Measurements from ENCODE around the gene BBS9. TPM values are rescaled to one million over a fixed set of nuclear protein-coding genes. Genes with fewer than 3 reads are reported as not detected.

Gene BBS9
- polyA plus RNA-seq, 1 donor, result 16.3 TPM

GRCh38 chr7:33649476-33650441, 520.4 kb downstream of the BBS9 start:
- no peak for DNase-seq

- DNase-seq, result no peak
Measured at GRCh38 chr7:33650828-33651227, 521.5 kb downstream of the BBS9 start.

GRCh38 chr7:33651998-33652515, 522.7 kb downstream of the BBS9 start:
- no peak for DNase-seq

GRCh38 chr7:33654676-33655075, 525.3 kb downstream of the BBS9 start:
- DNase-seq, result peak; percentile 55

Other genes with a start within 250 kb of the BBS9 start
- gene KBTBD2, start 237.8 kb upstream of the BBS9 start, polyA plus RNA-seq (ENCODE audit: insufficient read length), result 69.2 TPM
- gene FKBP9, start 172.1 kb upstream of the BBS9 start, polyA plus RNA-seq (ENCODE audit: insufficient read length), result 174 TPM
- gene NT5C3A, start 66.8 kb upstream of the BBS9 start, polyA plus RNA-seq (ENCODE audit: insufficient read length), result 49.7 TPM
- gene RP9, start 20.2 kb upstream of the BBS9 start, polyA plus RNA-seq (ENCODE audit: insufficient read length), result 39.3 TPM